Stimulated activated CD8-positive, alpha-beta memory T cell treated with anti-CD3 and anti-CD28 coated beads, Interleukin-4, amount 100 ng/mL, for 48 hours (primary cell): ENCODE results near the gene AHCY.
"Not testable (repeated sequence)": the region's sequence is repeated elsewhere in the genome, so short reads cannot be mapped to it uniquely, and the experiment has no call there.

Source experiments
- DNase-seq: peaks from one replicate; pipeline ENCODE4 v3.0.0-alpha.2; 2020

Gene AHCY

GRCh38 chr20:34322267-34323105 lies 19.3 kb upstream of the AHCY start:
- DNase-seq: no peak

DNA sequence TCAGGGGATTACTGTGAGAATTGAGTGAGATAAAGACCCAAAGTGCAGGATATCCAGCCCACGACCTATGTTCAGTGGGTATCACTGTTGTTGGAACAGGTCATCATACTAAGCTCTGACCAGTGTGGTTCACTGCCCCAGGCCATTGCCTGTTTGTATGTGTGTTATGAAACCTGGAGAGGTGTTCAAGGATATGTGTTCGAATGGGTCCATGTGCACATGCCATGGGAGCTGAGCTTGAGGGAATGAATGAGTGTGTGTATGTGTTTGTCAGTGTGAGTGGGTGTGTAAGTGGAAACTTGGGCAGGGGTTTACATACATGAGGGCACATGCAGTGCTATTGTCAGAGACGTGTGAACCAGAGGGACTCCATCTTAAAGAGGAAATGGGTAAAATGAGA lies 17.7 kb upstream of the AHCY start:
- DNase-seq: no peak

GRCh38 chr20:34318609-34319443 lies 15.7 kb upstream of the AHCY start:
- no peak for DNase-seq

GRCh38 chr20:34316196-34316814 lies 13.2 kb upstream of the AHCY start:
- no peak for DNase-seq

DNA sequence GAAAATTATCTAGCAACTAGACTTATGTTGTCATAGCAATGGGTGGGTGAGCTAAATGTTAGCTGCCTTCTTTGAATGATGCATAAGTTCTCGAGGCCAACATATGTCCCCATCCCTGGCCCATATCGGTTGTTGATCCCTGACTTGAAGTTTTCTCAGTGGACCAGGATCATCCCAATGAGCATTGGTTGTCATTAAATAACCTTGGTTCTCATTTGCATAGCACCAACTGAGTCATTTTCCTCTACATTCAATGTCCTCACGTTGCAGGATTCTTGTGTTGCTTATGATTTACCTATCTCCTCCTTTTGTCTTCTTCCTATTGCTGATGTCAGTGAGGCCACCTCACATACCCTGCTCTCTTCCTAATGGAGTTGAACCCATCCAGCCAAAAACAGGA lies 12.1 kb upstream of the AHCY start:
- DNase-seq: no peak

- DNase-seq: peak; percentile 92
These were observed 9.5 kb upstream of the AHCY start for GRCh38 chr20:34312544-34313217.

DNA sequence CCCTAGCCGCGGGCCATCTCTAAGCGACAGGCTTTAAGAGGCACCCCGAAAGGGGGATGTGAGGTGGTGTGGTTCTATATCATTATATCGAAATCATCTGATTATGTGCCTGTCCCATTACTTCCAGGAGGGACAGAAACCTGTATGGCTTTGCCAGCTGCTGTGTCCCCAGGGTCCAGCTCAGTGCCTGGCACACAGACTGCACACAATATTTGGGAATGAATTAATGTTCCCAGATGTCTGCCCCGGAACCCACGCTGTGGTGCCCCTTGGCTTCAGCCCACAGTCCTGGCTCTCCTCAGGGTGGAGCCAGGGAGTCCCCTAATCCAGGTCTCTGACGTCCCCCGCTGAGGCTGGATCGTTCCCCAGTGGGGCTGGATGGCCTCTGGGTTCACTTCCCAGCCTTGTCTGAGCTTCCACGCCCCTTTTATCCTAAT lies 8.9 kb upstream of the AHCY start:
- DNase-seq: no peak

DNA sequence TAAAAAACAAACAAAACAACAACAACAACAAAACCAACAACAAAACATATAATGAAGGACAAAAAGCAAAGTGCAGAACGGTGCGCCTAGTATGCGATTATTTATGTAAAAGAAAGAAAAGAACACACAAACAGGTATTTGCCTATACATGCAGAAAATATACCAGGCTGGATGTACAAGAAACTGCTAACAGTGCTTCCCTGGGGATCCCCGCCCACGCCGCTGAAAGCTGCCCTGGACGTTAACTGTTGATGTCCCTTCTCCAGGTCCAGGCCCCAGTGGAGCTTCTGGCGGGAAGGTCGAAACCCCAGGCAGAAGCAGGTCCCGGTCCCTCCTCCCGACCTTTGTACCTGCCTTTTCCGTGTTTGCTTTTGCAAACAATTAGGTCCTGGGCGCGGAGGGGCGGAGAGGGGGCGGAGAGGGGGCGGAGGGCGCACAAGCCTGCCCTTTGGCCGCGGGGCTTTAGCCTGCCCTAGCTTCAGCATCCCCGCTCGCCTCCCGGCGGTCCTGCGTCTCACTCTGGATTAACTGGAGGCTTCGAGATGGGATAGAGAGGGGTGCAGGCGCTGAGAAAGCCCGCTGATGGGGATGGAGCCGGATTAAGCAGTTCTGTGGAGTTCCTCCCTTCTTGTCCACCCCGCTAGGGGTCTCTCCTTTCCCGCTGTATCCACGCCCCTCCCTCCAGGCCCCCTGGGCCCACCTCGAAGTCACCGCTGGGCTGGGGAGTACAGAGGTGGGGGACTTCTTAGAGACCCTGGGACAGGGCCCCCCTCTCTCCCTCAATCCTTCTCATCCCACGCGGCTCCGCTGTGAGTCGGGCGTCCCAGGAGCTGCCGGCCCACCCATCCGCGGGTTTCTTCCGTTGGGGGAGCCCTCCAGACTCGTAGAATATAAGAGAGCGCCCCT lies 8.2 kb upstream of the AHCY start:
- DNase-seq: no peak

GRCh38 chr20:34310481-34311117 lies 7.4 kb upstream of the AHCY start:
- DNase-seq: no peak

- DNase-seq: no peak
These were observed 6.5 kb upstream of the AHCY start for GRCh38 chr20:34309691-34310090.

DNA sequence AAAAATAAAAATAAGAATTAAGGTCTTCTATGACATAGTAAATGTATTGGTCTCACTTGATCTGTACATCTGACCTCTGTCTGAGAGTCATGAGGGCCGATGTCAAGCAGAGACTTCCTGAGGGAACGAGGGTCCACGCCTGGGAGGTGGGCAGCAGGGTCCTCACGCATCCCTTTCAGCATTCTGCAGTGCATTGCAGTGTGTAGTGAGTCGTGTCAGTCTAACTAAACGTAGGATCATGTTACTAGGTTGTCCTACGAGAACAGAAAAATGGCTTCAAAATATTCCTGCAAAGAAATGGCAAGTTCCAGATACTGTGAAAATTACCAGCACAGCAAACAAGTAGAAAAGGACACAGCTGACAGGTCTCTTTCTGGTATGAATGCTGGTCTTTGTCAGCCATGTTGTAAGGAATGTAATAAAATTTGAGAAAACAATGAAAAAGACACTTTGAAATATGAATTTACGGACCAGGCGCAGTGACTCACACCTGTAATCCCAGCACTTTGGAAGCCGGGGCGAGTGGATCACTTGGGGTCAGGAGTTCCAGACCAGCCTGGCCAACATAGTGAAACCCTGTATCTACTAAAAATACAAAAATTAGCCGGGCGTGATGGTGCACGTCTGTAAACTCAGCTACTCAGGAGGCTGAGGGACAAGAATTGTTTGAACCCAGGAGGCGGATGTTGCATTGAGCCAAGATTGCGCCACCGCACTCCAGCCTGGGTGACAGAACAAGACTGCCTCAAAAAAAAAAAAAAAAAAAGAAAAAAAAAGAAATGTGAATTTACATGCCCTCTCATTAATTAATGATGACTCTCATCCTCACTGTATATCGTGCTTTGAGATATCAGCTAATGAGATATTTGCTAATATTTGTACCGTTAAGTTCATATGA lies 2.4 kb upstream of the AHCY start:
- no peak for DNase-seq

DNA sequence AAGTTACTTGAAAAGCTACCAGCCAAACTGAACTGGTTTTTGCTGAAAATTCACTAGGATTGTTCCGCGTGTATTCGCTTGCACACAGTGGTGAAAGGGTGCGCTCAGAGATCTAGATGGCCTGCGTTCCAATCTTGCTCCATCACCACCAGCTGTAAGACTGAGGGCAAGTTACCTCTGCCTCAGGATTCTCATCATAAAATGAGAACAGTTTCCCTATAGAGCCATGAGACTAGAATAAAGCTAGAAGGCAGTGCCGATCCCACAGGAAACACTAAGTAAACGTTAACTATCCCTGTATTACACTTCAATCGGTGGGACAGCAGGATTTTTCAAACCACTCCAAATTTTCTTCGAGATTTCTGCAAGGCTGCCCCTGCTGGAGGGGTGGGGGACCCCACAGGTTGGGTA lies 838 bp downstream of the AHCY start:
- no peak for DNase-seq

DNA sequence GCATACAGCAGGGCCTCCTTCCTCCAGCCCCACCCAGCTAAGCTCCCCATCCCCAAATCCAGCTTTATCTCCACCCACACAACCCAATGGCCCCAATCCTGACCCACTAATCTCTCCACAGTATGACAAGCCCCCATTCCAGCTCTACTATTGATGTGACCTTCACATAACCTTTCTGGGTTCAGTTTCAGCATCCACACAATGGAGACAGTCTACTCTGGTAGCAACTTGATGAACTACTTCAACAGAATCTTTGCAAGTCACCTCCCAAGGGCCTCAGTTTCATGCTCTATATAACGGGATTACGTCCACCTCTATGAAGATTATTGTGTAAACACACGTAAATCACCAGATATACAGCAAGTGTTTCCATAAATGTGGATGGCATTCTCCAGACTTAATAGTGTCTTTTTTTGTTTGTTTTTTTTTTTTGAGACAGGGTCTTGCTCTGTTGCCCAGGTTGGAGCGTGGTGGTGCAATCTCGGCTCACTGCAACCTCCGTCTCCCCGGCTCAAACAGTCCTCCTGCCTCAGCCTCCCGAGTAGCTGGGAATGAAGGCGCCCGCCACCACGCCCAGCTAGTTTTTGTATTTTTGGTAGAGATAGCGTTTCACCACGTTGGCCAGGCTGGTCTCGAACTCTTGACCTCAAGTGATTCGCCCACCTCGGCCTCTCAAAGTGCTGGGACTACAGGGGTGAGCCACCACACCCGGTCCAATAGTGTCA lies 1.4 kb downstream of the AHCY start:
- peak; percentile 36 for DNase-seq

DNA sequence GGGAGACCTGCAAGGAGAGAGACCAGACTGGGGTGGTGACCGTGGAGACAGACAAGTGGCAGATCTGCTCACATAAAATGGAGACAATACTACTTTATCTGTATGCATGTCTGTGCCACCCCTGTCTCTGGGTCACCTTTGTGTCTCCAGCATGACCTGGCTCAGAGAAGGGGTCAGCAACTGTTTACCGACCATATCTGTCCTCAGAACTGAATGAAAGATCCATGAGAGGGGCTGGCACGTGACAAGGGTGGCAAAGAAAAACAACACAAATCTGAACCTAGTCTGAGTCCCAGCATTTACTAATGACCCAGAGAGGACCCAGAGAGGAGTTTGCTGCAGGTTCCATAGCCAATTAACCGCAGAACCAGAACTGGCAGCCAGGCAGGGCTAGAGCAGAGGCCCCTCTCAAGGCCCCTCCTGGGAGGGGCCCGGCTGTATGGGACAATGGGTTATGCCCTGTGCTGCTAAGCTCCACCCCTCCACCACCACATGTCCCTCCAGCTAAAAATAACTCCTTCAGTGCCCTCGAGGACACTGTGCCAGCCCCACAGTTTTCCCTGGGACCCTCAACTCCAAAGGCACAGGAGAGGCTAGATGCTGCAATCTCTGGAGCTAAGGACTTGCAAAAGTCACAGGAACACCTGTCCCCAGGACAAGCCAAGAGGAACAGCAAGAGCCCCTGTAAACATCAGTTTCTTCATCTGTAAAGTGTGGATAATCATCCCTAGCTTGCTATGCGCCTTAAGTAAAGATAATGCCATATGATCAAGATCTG lies 2.2 kb downstream of the AHCY start:
- DNase-seq: no peak

GRCh38 chr20:34300256-34300806 lies 2.8 kb downstream of the AHCY start:
- no peak for DNase-seq

DNA sequence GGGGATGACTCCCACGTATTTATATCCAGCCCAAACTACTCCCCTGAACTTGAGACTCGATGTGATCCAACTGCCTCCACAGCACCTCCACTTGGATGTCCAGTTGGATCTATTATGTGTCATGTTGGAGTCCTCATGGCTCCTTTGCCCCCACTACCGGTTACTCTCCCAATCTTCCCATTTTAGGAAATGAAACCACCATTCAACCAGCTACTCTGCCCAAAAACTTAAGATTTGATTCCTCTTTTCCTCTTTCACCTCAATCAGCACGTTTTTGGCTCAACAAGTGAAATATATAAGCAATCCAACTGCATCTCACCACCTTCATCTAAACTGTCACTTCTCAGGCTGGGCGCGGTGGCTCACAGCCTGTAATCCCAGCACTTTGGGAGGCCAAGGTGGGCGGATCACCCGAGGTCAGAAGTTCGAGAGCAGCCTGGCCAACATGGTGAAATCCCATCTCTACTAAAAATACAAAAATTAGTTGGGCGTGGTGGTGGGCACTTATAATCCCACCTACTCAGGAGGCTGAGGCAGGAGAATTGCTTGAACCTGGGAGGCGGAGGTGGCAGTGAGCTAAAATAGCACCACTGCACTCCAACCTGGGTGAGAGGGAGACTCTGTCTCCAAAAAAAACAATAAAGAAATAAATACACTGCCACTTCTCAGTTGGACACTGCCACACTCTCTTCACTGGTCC lies 3.4 kb downstream of the AHCY start:
- no peak for DNase-seq

- DNase-seq: not testable (repeated sequence)
These were observed 4.8 kb downstream of the AHCY start for GRCh38 chr20:34298294-34298784.

GRCh38 chr20:34296468-34296867 lies 6.7 kb downstream of the AHCY start:
- no peak for DNase-seq
